Subcutaneous abdominal adipose tissue (tissue), 5 donors: ENCODE measurements around the gene IGSF23.

Experiments
- H3K27ac ChIP-seq: one replicate; pipeline ENCODE4 v1.7.0; 2013; ENCODE audit warnings: low read depth, mild to moderate bottlenecking, inconsistent platforms, low read length, moderate library complexity
- H3K27me3 ChIP-seq, 5 donors: one replicate each; pipeline ENCODE4 v1.7.0; 2013; ENCODE audit warnings: low read length in 5 of 5, inconsistent platforms in 1 of 5; ENCODE audit not compliant: control insufficient read depth in 5 of 5, insufficient read depth in 4 of 5
- H3K36me3 ChIP-seq, 5 donors: one replicate each; pipeline ENCODE4 v1.7.0; 2013; ENCODE audit warnings: low read length in 5 of 5; ENCODE audit not compliant: control insufficient read depth in 5 of 5, insufficient read depth in 5 of 5
- H3K4me1 ChIP-seq, 5 donors: one replicate each; pipeline ENCODE4 v1.7.0; 2013; ENCODE audit warnings: low read length in 5 of 5, mild to moderate bottlenecking in 3 of 5, moderate library complexity in 1 of 5; ENCODE audit not compliant: control insufficient read depth in 5 of 5, insufficient read depth in 5 of 5
- H3K4me3 ChIP-seq, 5 donors: one replicate each; pipeline ENCODE4 v1.7.0; 2013; ENCODE audit warnings: low read length in 5 of 5, low read depth in 1 of 5
- H3K9ac ChIP-seq, 5 donors: one replicate each; pipeline ENCODE4 v1.7.0; 2013; ENCODE audit warnings: low read length in 5 of 5, mild to moderate bottlenecking in 4 of 5, moderate library complexity in 3 of 5
- H3K9me3 ChIP-seq, 5 donors: one replicate each; pipeline ENCODE4 v1.7.0; 2013; ENCODE audit warnings: low read length in 5 of 5; ENCODE audit not compliant: control insufficient read depth in 5 of 5
- donor health status: healthy.
- donor health status: healthy.
- donor health status: healthy.
- donor health status: healthy.
- donor health status: healthy.

Gene IGSF23

GRCh38 chr19:44647144-44647543 is 33.8 kb downstream of the IGSF23 start:
- peaks cover 7 to 16% (median 13%) of the 10 kb centered on the region in 5 donors for H3K4me1 ChIP-seq
- H3K9me3 ChIP-seq: no peaks in the 10 kb centered on the region
- no peaks in the 10 kb centered on the region for H3K27me3 ChIP-seq
- H3K9ac ChIP-seq: no peak overlapping the region
- no peak overlapping the region for H3K27ac ChIP-seq
- H3K36me3 ChIP-seq: peaks cover 0 to 46% (median 30%) of the 10 kb centered on the region in 5 donors
- no peak overlapping the region for H3K4me3 ChIP-seq

GRCh38 chr19:44648631-44649251 is 35.4 kb downstream of the IGSF23 start:
- Histone ChIP-seq H3K4me3 (no peak overlapping the region), H3K4me1 (peaks cover 6 to 12% (median 8%) of the 10 kb centered on the region in 5 donors), H3K27me3 (no peaks in the 10 kb centered on the region), H3K9ac (no peak overlapping the region), H3K9me3 (no peaks in the 10 kb centered on the region), H3K36me3 (peaks cover 0 to 59% (median 42%) of the 10 kb centered on the region in 5 donors), H3K27ac (no peak overlapping the region)

- Histone ChIP-seq H3K4me3 (no peak overlapping the region), H3K27ac (no peak overlapping the region), H3K27me3 (no peaks in the 10 kb centered on the region), H3K36me3 (peaks cover 0 to 60% (median 42%) of the 10 kb centered on the region in 5 donors), H3K9ac (no peak overlapping the region), H3K9me3 (no peaks in the 10 kb centered on the region), H3K4me1 (peaks cover 0 to 7% (median 5%) of the 10 kb centered on the region in 5 donors)
Observed at GRCh38 chr19:44649578-44650145, 36.3 kb downstream of the IGSF23 start.

GRCh38 chr19:44653343-44653742 is 40.0 kb downstream of the IGSF23 start:
- Histone ChIP-seq H3K9me3 (no peaks in the 10 kb centered on the region), H3K4me3 (no peak overlapping the region), H3K36me3 (peaks cover 0 to 76% (median 55%) of the 10 kb centered on the region in 5 donors), H3K9ac (no peak overlapping the region), H3K27me3 (no peaks in the 10 kb centered on the region), H3K27ac (no peak overlapping the region), H3K4me1 (peaks cover 0 to 6% (median 5%) of the 10 kb centered on the region in 5 donors)

GRCh38 chr19:44653977-44654774 is 40.8 kb downstream of the IGSF23 start:
- Histone ChIP-seq H3K27me3 (no peaks in the 10 kb centered on the region), H3K27ac (no peak overlapping the region), H3K9ac (no peak overlapping the region), H3K4me3 (no peak overlapping the region), H3K9me3 (no peaks in the 10 kb centered on the region), H3K4me1 (peaks cover 0 to 6% (median 3%) of the 10 kb centered on the region in 5 donors), H3K36me3 (peaks cover 0 to 76% (median 61%) of the 10 kb centered on the region in 5 donors)

GRCh38 chr19:44657211-44657921 is 44.0 kb downstream of the IGSF23 start:
- Histone ChIP-seq H3K27me3 (no peaks in the 10 kb centered on the region), H3K4me3 (no peak overlapping the region), H3K27ac (no peak overlapping the region), H3K36me3 (peaks cover 0 to 74% (median 64%) of the 10 kb centered on the region in 5 donors), H3K9me3 (no peaks in the 10 kb centered on the region), H3K4me1 (peaks cover 0 to 6% (median 3%) of the 10 kb centered on the region in 5 donors), H3K9ac (no peak overlapping the region)

- H3K4me1 ChIP-seq: peaks cover 0 to 6% (median 3%) of the 10 kb centered on the region in 5 donors
- H3K9me3 ChIP-seq: no peaks in the 10 kb centered on the region
- H3K36me3 ChIP-seq: peaks cover 0 to 75% (median 66%) of the 10 kb centered on the region in 5 donors
- no peaks in the 10 kb centered on the region for H3K27me3 ChIP-seq
- H3K4me3 ChIP-seq: no peak overlapping the region
- H3K9ac ChIP-seq: no peak overlapping the region
- no peak overlapping the region for H3K27ac ChIP-seq
Observed at GRCh38 chr19:44658069-44658733, 44.8 kb downstream of the IGSF23 start.

- Histone ChIP-seq H3K9ac (no peak overlapping the region), H3K4me1 (peaks cover 0 to 6% (median 3%) of the 10 kb centered on the region in 5 donors), H3K4me3 (no peak overlapping the region), H3K9me3 (no peaks in the 10 kb centered on the region), H3K27me3 (no peaks in the 10 kb centered on the region), H3K36me3 (peaks cover 0 to 71% (median 61%) of the 10 kb centered on the region in 5 donors), H3K27ac (no peak overlapping the region)
Observed at GRCh38 chr19:44660081-44660480, 46.7 kb downstream of the IGSF23 start.

- Histone ChIP-seq H3K27ac (no peak overlapping the region), H3K27me3 (no peaks in the 10 kb centered on the region), H3K4me3 (no peak overlapping the region), H3K4me1 (peaks cover 0 to 6% (median 3%) of the 10 kb centered on the region in 5 donors), H3K9ac (no peak overlapping the region), H3K9me3 (no peaks in the 10 kb centered on the region), H3K36me3 (peaks cover 0 to 61% (median 54%) of the 10 kb centered on the region in 5 donors)
Observed at GRCh38 chr19:44661205-44661604, 47.8 kb downstream of the IGSF23 start.
